ENCODE measurements around the gene GJC2. TPM values are rescaled to one million over a fixed set of nuclear protein-coding genes. Genes with fewer than 3 reads are reported as not detected.

GJC2 gene
- total and polyA plus RNA-seq, 2 donors from 2014 or later, result 0.73 to 6.0 TPM

GRCh38 chr1:228160201-228160761 lies 10.6 kb downstream of the GJC2 start:
- no peak overlapping the region for H3K4me3 ChIP-seq (ENCODE audit: low read length in 3 of 3)
- peaks cover 0 to 12% (median 0%) of the 10 kb centered on the region in 3 donors for H3K4me1 ChIP-seq (ENCODE audit: control insufficient read depth in 2 of 3, insufficient read depth in 2 of 3, low read depth in 1 of 3, low read length in 3 of 3)
- peaks cover 7% of the 10 kb centered on the region for H3K27me3 ChIP-seq (ENCODE audit: control insufficient read depth, insufficient read depth, low read length)
- peak in 2 of 5 donors; percentile 53 to 75 for DNase-seq
- no peak for FAIRE-seq
- no peak overlapping the region for H3K27ac ChIP-seq (ENCODE audit: low read depth in 2 of 2, low read length in 2 of 2)
- H3K9ac ChIP-seq (ENCODE audit: low read length in 3 of 3), result no peak overlapping the region
- H3K36me3 ChIP-seq (ENCODE audit: control insufficient read depth in 2 of 3, insufficient read depth in 3 of 3, low read length in 3 of 3), result no peaks in the 10 kb centered on the region
- TF ChIP-seq, protein P1, sequence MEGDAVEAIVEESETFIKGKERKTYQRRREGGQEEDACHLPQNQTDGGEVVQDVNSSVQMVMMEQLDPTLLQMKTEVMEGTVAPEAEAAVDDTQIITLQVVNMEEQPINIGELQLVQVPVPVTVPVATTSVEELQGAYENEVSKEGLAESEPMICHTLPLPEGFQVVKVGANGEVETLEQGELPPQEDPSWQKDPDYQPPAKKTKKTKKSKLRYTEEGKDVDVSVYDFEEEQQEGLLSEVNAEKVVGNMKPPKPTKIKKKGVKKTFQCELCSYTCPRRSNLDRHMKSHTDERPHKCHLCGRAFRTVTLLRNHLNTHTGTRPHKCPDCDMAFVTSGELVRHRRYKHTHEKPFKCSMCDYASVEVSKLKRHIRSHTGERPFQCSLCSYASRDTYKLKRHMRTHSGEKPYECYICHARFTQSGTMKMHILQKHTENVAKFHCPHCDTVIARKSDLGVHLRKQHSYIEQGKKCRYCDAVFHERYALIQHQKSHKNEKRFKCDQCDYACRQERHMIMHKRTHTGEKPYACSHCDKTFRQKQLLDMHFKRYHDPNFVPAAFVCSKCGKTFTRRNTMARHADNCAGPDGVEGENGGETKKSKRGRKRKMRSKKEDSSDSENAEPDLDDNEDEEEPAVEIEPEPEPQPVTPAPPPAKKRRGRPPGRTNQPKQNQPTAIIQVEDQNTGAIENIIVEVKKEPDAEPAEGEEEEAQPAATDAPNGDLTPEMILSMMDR (IDR thresholded peaks at IDR 0.05; ENCODE audit: borderline replicate concordance, extremely low read depth, insufficient read depth), result no peak
- intact Hi-C loops (cut with DNase I), result no loop called here
- no peaks in the 10 kb centered on the region for H3K9me3 ChIP-seq (ENCODE audit: control insufficient read depth in 2 of 3, insufficient read depth in 1 of 3, low read length in 3 of 3)

GRCh38 chr1:228161362-228161761 lies 11.6 kb downstream of the GJC2 start:
- H3K9ac ChIP-seq (ENCODE audit: low read length in 3 of 3), result no peak overlapping the region
- H3K4me3 ChIP-seq (ENCODE audit: low read length in 3 of 3), result no peak overlapping the region
- intact Hi-C loops (cut with DNase I), result no loop called here
- TF ChIP-seq, protein P1 (IDR thresholded peaks at IDR 0.05; ENCODE audit: borderline replicate concordance, extremely low read depth, insufficient read depth), result no peak
- H3K27me3 ChIP-seq (ENCODE audit: control insufficient read depth, insufficient read depth, low read length), result peaks cover 7% of the 10 kb centered on the region
- peak overlapping the region in 1 of 2 donors; percentile 73 for H3K27ac ChIP-seq (ENCODE audit: low read depth in 2 of 2, low read length in 2 of 2)
- FAIRE-seq (no peak), DNase-seq (peak in 2 of 5 donors; percentile 4 to 36)
- no peaks in the 10 kb centered on the region for H3K9me3 ChIP-seq (ENCODE audit: control insufficient read depth in 2 of 3, insufficient read depth in 1 of 3, low read length in 3 of 3)
- no peaks in the 10 kb centered on the region for H3K36me3 ChIP-seq (ENCODE audit: control insufficient read depth in 2 of 3, insufficient read depth in 3 of 3, low read length in 3 of 3)
- peaks cover 0 to 9% (median under 1%) of the 10 kb centered on the region in 3 donors for H3K4me1 ChIP-seq (ENCODE audit: control insufficient read depth in 2 of 3, insufficient read depth in 2 of 3, low read depth in 1 of 3, low read length in 3 of 3)

DNA sequence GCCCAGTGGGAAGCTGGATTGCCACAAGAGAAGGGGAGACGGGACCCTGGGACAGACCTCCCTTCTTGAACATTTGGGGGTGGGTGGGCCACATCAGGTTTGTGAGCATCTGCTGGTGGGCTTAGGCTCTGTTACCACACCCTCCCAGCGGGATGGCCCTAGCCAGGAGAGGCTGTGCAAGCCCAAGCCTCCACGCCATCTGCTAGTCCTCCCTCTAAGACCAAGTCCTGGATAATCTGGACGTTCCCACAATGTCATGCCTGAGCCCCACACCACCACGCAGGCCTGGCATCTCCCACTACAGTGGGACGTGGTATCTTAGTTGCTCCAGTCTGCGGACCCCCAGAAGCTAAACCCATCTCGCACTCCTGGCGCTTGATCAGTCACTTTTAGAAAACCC lies 12.1 kb downstream of the GJC2 start:
- DNase-seq (peak in 2 of 5 donors; percentile 55 to 70), FAIRE-seq (no peak)
- Histone ChIP-seq H3K36me3 (ENCODE audit: control insufficient read depth in 2 of 3, insufficient read depth in 3 of 3, low read length in 3 of 3) (no peaks in the 10 kb centered on the region), H3K9ac (ENCODE audit: low read length in 3 of 3) (no peak overlapping the region), H3K27ac (ENCODE audit: low read depth in 2 of 2, low read length in 2 of 2) (peak overlapping the region; percentile 51 to 73), H3K4me1 (ENCODE audit: control insufficient read depth in 2 of 3, insufficient read depth in 2 of 3, low read depth in 1 of 3, low read length in 3 of 3) (peaks cover 0 to 14% (median 5%) of the 10 kb centered on the region in 3 donors), H3K27me3 (ENCODE audit: control insufficient read depth, insufficient read depth, low read length) (peaks cover 7% of the 10 kb centered on the region), H3K9me3 (ENCODE audit: control insufficient read depth in 2 of 3, insufficient read depth in 1 of 3, low read length in 3 of 3) (no peaks in the 10 kb centered on the region), H3K4me3 (ENCODE audit: low read length in 3 of 3) (no peak overlapping the region)
- intact Hi-C loops (cut with DNase I), result no loop called here
- TF ChIP-seq, protein P1 (IDR thresholded peaks at IDR 0.05; ENCODE audit: borderline replicate concordance, extremely low read depth, insufficient read depth), result no peak
